NCI-H2029 treated with DMSO at 0.1 percent for 48 hours (cell line): ENCODE results near the gene FXYD7.
A peak's percentile ranks its signal among the peaks of the same experiment; 100 is the strongest.
"Not testable (repeated sequence)": the region's sequence is repeated elsewhere in the genome, so short reads cannot be mapped to it uniquely, and the experiment has no call there.

ENCODE experiments used
- DNase-seq: peaks from one replicate; lab custom pipeline; 2025; lab: John Stamatoyannopoulos, UW

Gene FXYD7, protein sequence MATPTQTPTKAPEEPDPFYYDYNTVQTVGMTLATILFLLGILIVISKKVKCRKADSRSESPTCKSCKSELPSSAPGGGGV

DNA sequence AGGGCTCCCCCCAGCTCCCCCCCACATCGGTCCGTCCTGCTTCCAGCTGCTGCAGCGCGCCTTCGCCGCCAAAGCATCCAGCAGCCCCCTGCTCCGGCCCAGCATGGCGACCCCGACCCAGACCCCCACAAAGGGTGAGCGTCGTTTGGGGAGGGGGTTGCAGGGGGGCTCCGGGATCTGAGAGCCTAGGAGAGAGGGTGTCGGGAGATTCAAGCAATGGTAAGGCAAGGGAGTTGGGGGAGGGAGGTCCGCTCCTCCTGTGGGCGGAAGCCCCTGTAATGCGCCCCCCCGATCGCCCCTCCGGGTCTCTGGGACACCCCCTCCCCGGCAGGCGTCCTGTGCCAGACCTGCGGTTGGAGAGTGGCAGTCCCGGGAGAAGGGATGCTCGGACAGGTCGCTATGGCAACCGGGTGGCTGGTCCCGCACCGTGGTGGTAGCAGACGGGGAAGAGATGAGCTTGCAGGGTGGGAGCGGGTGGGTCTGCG lies at the start of gene FXYD7:
FXYD7 (plus strand) TSS at position 25 of the 485 bp plus-strand sequence; CDS start at position 104, 79 bp downstream.
- no peak for DNase-seq

DNA sequence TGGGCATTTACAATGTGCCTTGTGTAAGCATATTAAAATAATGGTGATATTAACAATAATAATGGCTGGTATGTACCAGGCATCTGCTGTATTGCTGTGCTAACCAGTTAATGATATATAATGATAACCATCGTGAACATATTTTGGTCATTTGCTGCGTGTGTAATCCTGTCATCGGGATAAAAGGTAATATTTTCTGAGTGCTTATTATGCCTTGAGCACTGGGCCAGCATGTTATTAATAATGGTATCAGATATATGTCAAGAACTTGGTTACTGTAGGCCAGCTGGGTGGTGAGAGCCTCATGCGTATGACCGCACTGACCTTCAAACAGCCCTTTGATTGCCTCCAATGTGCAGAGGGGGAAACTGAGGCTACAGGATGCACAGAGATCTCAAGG lies 49.6 kb upstream of the FXYD7 start:
- no peak for DNase-seq

DNA sequence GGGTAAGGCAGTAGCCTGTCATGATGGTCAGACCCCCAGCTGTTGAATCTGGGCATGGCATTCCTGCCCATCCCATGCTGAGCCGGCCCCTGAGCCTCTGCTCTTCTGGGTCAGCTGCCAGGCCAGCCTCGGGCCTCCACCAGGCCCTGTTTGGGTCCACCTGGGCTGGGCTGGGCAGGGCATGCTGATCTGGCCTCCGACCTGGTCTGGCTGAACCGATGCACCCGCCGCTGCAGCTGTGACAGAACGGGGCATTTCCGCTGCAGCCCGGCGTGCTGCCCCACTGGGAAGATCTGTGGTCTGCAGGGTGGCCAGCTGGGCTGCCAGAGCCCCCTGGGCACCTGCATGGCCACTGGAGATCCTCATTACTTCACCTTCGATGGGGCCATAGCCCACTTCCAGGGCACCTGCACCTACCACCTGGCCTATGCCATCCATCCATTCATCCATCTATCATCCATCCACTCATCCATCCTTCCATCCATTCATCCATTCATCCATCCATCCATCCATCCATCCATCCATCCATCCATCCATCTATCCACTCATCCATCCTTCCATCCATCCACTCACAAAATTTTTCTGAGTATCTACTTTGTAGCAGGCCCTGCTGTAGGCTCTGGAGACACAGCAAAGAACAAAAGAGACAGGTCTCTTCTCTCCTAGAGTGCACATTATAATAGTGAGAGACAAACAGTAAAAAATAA lies 49.0 kb upstream of the FXYD7 start:
- no peak for DNase-seq

DNA sequence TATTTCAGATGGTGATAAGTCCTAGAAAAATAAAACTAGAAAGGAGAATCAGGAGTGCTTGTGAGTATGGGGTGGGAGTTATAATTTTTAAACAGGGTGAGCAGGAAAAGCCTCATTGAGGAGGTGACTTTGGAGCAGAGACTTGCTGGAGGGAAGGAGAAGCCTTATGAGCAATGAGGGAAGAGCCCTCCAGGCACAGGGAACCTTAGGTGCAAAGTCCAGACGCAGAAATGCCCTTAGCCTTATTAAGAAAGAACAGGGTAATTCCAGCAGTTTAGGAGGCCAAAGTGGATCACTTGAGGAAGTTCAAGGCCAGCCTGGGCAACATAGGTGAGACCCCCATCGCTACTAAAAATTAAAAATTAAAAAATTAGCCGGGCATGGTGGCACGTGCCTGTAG lies 48.4 kb upstream of the FXYD7 start:
- no peak for DNase-seq

DNA sequence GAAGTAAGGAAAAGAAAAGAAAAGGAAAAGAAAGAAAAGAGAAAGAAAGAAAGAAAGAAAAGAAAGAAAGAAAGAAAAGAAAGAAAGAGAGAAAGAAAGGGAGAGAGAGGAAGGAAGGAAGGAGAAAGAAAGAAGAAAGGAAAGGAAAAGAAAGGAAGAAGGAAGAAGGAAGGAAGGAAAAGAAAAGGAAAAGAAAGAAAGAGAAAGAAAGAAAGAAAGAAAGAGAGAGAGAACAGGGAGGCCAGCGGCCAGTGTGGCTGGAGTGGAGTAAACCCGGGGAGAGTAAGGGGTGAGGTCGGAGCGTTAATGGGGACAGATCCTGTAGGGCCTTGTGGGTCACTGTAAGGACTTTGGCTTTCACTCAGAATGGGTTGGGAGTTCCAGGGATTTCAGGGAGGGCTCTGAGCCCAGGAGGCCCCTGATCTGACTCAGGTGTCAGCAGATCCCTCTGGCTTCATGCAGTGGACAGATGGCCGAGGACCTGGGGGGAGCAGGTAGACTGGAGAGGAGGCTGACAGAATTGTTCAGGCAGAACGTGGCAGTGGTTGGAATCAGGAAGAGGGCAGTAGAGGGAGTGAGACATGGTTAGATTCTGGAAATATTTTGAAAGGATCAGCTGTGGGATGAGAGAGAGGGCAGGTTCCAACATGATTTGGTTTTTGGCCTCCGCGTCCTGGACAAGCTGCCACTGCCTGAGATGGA lies 47.2 kb upstream of the FXYD7 start:
- DNase-seq = no peak

DNA sequence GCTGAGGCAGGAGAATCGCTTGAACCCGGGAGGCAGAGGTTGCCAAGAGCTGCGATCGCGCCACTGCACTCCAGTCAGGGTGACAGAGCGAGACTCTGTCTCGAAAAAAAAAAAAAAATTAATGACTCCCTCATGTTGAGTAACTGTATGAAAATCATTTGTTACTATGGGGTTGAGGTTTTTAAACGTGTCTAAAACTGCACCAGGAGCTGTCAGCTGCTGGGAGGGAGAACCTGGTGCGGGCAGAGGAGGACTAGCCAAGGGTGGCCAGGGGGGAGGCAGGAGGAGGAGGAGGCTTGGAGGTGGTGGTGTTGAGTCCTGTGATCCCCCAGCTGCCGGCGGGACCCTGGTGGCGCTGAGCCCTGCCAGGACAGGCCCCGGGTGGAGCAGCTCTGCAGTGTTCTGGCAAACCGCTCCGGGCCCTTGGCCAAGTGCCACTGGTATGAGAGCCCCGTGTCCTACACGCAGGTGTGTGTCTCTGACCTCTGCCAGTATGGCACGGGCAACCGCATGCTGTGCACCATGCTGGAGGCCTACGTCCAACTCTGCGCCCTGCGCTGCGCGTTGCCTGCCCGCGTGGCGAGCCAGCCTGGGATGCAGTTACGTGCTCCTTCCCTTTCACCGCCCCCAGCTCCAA lies 44.5 kb upstream of the FXYD7 start:
- DNase-seq = peak; percentile 3

DNA sequence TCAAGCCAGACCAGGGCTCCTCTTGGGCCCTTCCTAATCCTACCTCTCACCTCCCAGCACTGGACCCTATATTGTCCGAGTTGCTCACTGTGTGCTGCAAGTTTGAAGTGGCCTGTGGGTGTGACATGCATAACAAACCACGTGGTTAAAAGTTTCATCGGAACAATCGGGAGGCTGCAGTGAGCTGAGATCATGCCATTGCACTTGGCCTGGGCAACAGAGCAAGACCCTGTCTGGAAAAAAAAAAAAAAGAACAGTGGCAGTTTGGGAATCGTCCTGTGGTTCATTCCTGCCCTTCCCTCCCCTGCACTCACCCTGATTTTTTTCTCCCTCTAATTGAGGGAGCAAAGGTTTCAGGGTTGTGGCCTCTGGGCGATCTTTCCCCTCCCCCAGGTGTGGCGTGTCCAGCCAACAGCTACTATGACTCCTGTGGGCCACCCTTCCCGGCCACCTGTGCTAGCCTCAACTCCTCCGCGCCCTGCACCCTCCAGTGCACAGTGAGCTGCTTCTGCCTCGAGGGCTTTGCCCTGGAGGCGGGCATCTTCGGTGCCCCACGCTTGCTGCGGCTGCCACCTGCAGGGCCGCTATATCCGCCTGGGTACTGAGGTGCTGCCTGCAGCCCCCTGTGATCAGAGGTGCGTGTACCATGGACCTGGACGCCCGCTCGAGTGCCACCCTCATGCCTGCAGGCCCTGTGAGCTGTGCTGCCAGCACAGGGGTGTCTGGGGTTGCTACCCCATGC lies 43.7 kb upstream of the FXYD7 start:
- DNase-seq = no peak

DNA sequence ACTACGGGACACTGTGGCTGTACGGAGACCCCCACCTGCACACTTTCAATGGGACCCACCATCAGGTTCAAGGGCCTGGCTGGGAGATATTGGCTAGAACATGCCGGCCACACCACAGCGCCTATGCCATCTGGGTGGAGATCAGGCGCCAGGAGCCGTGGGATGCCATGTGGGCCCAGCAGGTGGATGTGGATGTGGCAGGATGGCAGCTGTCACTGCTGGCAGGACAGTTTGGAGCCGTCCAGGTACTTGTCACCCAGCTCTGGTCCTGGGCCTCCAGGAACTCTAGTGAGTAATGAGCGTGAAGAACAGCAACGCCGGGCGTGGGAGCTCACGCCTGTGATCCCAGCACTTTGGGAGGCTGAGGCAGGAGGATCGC lies 43.2 kb upstream of the FXYD7 start:
- no peak for DNase-seq

DNA sequence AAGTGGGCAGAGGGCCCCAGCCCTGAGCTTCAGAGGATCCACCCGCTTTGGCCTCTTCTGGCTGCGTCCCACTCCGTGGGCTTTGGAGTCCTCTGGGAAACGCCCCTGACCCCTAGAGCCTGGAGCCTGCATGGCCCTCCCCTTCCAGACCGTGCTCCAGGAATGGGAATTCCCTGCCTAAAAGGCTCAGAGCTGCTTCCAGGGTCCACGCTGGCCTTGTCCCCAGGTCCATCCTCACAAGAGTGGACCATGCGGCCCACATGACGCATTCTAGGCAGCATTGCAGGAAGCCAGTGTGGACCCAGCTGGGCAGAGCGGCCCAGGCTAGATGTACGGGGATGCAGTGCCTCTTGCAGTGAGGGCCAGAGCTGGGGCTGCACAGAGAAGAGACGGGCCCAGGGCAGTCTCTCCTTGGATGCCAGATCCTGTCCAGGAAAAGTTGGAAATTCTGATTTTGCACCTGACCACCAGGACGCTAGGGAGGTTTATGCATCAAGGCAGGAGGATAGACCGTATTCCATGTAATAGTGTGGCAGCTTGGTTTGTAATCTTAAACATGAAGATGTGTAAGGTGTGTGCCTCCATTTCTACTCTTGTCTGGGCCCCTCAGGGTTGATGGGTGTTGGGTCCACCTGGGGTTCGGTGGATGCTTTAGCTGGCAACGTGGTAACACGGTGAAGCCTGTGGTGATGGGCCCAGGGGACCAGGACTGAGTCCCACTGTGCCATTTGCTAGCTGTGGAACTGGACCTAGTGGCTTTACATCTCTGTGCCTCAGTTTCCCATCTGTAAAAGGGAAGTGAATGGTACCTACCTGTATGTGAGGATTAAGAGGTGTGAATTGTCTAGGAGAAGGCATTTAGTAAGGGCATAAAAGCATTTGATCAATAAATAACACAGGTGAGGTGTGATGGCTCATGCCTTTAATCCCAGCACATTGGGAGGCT lies 42.2 kb upstream of the FXYD7 start:
- DNase-seq = no peak

DNA sequence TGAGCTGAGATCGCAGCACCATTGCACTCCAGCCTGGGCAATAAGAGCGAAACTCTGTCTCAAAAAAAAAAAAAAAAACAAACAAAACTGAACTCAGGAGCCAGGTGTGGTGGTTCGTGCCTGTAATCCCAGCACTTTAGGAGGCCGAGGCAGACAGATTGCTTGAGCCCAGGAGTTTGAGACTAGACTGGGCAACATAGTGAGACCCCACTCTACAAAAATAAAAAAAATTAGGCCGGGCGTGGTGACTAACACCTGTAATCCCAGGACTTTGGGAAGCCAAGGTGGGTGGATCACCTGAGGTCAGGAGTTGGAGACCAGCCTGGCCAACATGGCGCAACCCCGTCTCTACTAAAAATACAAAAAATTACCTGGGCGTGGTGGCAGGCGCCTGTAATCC lies 41.1 kb upstream of the FXYD7 start:
- not testable (repeated sequence) for DNase-seq

DNA sequence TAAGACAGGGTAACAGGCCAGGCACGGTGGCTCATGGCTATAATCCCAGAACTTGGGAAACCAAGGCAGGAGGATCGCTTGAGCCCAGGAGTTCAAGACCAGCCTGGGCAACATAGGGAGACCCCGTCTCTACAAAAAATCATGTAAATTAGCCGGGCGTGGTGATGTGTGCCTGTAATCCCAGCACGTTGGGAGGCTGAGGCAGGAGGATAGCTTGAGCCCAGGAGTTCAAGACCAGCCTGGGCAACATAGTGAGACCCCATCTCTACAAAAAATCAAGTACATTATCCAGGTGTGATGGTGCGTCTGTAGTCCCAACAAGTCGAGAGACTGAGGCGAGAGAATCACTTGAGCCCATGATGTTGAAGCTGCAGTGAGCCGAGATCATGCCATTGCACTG lies 39.4 kb upstream of the FXYD7 start:
- DNase-seq = not testable (repeated sequence)

DNA sequence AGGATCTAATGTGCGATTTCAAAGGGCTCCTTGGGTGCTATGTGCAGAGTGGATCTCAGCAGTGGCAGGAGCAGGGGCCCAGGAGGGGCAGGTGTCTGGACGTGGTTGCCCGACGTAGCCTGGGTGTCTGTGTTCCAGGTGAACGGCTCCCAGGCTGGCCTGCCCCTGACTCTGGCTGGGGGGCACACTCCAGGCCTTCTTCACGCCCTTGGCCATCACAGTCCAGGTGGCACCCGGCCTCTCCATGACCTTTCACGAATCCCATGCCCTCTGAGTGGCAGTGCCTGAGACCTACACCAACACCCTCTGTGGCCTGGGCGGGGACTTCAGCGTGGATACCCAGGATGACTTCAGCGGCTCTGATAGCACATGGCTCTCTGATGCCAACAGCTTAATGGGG lies 38.7 kb upstream of the FXYD7 start:
- DNase-seq = no peak

DNA sequence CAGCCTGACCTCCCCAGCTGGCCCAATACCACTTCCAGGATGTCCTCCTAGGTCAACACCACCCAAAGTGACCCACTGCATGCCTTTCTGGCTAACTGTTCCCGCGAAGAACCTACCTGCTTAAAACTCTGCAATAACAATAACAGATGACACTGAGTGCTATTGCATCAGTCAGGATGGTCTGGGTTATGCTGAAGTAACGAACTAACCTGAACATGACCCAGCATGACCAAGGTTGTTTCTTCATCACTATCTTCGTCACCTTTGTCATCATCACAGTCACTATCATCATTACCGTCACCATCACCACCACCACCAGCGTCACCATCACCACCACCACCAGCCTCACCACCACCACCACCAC lies 38.0 kb upstream of the FXYD7 start:
- DNase-seq = no peak

DNA sequence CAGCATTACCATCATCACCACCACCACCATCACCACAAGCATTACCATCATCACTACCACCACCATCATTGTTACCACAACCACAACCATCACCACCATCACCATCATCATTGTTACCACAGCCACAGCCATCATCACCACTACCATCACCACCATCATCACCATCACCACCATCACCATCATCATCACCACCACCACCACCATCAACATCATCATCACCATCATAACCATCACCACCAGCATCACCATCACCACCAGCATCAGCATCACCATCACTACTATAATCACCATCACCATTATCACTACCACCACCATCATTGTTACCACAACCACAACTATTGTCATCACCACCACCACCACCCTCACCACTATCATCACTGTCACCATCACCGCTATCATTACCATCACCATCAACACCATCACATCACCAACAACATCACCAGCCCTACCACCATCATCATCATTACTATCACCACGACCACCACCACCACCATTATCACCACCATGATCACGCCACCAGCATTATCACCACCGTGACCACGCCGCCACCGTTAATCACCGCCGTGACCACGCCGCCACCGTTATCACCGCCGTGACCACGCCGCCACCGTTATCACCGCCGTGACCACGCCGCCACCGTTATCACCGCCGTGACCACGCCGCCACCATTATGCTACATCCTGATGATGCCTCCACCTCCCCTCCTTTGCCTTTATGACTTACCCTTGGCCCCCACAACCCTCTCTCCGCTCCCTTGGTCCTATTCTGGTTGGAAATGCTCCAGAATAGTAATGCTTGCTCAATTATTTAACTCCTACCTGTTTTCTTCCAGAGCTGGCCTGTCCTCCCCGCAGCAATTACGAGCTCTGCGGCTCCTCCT lies 37.4 kb upstream of the FXYD7 start:
- DNase-seq = no peak

DNA sequence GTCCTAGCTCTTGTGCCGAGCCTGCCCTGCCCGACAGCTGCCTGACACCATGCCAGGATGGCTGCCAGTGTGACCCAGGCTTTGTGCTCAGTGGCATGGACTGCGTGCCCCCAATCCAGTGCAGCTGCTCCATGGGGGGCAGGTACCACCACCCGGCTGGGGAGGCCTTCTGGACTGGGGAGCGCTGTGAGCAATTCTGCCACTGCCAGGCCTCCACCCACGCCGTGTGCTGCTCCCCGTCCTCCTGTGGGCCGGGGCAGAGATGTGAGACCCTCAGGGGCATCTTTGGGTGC lies 36.8 kb upstream of the FXYD7 start:
- no peak for DNase-seq

DNA sequence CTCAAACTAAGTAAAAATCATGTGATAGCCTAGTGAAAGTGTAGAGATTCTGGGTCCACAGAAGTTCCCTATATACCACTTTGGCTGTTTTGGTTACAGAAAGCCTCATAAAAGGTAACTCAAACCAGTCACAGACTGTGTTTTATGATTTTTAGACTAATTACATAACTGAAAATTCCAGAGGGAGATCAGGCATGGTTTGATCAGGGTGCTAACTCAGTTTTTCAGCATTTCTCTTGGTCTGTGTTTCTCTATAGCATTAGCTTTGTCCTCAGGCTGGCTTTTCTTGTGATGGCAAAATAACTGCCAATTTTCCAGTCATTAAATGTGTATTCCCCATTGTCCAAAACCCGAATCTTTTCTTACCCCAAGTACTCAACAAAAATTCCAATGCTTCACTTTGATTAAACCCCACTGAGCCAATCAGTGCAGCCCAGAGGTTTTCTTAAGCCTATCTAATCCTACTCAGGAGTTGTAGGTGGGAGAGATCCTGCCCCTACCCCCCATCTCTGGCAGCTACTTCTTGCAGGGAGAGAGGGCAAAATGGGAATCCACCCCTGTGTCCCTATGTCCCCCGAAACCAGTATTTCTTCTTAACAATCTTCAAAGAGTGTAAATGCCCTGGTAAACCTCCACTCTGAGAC lies 36.0 kb upstream of the FXYD7 start:
- DNase-seq = no peak

DNA sequence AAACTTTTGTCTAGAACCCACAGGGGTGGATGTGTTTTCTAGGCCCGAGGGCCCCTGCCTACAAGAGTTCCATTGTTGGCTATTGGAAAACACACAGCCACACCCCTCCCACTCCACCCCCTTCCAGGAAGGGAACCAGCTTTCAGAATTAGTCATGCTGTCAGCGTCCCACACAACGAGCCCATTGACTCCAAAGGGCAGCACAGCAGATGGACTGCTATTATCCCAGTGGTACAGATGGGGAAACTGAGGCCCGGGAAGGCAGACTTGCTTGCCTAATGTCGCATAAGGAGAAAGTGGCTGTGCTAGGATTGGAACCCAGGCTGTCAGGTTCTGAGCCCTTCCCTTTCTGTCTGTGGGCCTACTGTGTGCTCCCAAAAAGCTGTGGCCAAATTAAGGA lies 35.5 kb upstream of the FXYD7 start:
- no peak for DNase-seq

DNA sequence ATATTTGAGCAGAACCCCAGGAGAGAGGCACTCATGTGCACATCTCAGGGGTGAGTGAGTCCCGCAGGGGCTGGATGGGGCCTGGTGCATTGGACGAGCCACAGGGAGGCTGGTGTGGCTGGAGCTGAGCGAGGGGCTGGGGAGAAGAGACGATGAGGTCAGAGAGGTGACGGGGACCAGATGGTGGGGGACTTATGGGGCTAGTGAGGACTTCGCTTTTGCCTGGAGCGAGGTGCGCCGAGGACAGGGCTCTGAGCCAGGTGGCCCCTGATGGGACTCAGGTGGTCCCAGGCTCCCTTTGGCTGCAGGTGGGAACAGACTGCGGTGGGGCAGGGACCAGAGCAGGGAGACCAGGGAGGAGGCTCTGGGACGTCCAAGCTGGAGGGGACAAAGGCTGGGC lies 34.3 kb upstream of the FXYD7 start:
- DNase-seq = no peak

DNA sequence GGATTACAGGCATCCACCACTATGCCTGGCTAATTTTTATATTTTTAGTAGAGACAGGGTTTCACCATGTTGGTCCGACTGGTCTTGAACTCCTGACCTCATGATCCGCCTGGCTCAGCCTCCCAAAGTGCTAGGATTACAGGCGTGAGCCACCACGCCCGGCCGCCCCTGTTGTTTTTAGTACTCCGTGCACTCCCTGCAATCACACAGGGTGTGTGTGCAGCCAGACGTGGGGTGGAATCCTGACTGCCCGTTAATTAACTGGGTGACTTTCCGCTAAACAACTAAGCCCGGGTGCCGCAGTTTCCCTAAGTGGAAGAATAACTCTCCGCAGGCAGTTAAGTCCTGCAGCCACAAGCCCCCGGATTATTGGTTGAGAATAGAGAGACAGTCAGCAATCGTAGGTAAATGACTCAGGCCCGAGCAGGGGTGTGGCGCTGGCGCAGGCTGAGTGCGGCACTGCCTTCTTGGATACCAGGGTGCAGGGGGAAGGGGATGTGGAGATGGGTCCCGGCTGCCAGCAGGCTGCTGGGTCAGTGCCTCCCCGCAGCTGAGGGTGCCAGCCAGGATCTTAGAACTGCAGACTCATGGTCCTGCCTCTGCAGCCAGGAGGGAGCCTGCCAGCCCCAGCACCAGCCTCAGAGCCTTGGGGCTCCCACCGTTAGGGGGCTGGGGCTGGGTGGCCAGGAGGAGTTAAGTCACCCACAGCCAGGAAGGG lies 33.5 kb upstream of the FXYD7 start:
- DNase-seq = no peak
